ENCODE measurements around the gene CYP26B1.

GRCh38 chr2:72132981-72133720, 14.5 kb downstream of the CYP26B1 start:
- TF ChIP-seq CTCF (IDR thresholded peaks at IDR 0.05) = no peak
- no peak for TF ChIP-seq POLR2A (IDR thresholded peaks at IDR 0.05)

Data from testis (tissue), 2 donors.